Measurements from ENCODE around the gene ZNF469.

Gene ZNF469

DNA sequence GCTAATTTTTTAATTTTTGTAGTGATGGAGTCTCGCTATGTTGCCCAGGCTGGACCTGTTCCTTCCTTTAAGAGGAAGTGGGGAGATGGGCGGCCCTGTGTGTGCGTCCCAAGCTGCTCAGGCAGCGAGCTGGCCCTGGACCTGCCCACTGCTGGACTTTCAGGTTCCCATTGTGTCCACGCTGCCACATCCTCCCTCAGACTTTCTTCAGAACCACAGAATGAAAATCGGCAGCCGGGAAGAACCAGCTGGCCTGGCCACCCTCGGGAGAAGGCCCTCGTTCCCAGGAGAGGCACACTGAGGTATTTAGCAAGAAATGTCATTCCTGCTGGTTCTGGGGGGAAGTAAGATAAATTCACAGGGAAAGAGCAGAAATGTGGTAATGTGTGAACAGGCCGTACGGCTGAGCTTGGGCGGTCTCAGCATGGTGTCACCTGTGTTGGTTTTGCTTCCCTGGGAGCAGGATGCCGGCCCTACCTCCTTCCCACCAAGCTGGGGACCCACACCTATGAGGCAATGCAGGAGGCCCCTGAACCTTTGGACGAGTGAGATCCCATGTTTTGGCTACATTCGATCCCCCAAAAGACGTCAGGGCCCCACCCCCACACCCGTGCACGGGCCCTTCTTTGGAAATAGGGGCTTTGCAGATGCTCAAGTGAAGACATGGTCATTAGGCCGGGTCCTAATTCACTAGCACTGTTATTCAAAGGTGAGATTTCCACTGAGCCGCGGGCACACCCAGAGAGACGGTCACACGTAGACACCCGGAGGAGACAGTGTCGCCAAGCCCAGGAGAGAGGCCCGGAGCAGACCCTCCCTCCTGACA lies 35.9 kb upstream of the ZNF469 start:
- no peak for DNase-seq

- DNase-seq = no peak
Observed at GRCh38 chr16:88347656-88348376, 34.9 kb upstream of the ZNF469 start.

DNA sequence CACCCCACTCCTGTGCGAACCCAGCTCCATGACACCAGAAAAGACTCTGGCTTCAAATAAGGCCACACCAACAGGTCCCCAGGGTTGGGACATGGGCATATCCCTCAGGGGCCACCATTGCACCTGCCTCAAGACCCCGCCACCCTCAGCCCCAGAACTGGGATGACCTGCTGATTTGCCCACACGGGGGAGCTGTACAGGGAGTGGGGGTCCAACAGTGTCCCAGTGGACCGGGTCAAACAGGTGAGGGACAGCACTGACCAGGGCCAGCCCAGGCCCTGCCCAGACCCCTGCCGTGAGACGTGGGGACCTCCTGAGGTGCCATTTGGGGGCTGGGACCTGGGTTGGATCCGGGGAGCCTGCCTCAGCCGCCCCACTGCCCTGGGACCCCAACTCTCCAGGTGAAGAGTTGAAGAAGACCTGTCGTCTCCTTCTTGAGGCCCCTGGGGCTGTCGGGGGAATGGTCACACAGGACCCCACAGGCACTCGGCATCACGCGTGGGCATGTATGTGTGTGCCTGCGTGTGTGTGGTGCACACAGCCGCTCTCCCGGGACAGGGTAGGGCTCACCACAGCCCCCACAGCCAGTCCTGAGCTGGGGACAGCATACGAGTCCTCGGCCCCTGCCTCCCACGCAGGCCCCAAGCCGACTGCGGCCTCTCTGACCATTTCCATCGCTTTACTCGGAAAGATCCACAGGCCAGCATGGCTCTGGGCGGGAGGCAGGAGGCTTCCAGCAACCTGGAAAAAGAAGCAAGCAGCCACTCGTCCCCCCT lies 34.2 kb upstream of the ZNF469 start:
- no peak for DNase-seq

DNA sequence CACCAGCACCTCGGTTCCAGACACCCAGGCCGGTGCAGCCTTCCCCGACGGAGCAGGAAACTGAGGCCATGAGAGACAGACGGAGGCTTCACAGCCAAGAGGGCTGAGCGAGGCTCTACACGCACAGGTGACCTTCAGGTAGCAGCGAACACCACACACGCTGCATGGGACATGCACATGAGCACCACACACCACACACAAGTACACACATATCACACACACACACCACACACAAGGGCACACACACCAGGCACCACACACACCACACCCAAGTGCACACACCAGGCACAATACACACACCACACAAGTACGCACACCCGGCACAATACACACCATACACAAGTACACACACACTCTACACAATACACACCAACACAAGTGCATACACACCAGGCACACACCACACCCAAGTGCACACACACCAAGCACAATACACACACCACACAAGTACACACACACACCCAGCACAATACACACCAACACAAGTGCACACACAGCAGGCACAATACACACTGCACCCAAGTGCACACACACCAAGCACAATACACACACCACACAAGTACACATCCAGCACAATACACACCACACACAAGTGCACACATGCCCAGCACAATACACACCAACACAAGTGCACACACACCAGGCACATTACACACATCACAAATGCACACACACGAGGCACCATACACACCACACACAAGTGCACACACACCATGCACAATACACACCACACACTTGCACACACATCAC lies 33.4 kb upstream of the ZNF469 start:
- no peak for DNase-seq

DNA sequence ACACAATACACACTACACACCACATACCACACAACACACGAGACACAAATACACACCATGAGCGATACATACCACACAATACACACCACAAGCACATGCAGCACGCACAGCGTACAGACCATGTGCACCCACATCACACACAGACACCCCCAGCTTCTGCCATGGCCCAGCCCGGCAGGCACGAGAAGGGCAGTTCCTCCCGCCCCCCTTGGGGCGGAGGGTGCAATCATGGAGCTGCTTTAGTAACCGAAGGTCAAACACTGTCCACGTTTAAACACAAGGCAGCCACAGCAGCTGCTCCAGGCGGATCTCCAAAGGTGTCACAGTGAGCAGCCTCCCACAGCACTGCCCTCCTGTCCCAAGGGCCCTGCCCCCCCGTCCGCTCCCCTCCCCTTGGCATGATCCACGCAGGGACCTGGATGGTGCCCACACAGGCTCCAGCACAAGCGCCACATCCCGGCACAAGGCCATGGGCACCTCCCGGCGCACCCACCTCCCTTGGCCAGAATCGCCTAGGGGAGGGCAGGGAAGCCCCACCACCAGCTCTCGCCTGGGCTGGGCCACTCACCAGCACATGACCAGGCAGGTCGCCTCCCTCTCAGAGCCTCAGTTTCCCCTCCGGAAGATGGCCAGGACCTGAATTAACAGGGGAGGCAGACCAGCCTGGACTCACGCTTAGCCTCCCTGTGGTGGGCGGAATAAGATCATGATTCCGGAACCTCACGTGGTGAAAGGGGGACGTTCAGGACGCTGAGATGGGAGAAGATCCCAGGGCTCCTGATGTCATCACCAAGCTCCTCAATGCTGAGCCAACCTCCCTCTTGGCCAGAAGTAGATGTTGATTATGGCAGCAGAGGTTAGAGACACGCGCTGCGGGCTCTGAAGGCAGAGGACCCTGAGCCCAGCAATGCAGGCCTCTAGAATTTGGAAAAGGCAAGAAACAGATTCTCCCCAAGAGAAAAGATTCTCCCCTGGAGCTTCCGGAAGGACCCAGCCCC lies 32.6 kb upstream of the ZNF469 start:
- no peak for DNase-seq

- no peak for DNase-seq
Observed at GRCh38 chr16:88350922-88351321, 31.8 kb upstream of the ZNF469 start.

DNA sequence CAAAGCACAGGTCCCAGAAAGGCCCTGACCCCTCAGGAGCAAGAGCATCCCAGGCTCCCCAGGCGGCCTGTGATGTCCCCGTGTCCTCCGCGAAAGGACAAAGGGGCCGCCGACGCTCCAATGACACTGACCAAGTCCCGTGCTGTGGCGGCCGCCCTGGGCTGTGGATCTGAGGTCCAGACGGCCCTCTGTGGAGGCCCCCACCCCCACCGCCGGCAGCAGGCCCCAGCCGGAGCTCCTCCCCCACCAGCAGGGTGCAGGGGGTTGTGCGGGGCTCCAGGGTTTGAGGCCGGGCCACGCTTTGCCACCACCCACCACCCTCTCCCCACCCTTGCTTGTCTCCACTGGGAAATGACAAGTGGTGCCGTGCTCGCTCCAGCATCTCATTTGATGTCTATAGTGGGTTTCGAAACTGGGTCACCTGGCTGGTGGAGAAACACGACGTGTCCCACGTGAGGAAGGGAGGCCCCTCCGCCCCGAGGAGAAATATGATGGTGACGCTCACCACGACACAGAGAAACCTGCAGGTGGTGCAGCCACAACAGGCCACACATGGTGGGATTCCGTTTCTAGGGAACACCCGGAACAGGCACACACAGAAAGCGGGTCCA lies 31.2 kb upstream of the ZNF469 start:
- no peak for DNase-seq

- DNase-seq = no peak
Observed at GRCh38 chr16:88352261-88353200, 30.2 kb upstream of the ZNF469 start.

DNA sequence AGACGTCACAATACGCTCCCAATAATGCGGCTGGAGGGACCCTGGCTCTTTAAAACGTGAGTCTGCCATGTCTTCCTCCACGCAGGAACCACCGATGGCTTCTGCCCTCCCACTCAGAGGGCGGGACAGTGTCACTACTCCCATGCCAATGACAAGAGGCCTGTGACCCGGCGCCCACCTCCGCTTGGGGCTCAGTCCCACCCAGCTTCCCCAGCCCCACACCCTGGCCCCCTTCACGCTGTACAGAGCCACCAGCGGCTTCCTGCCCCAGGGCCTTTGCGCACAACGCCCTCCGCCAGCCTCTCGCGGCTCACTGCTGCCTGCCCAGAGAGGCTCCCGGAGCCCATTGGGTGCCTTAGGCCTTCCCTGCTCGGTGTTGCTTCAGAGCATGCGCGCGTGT lies 29.5 kb upstream of the ZNF469 start:
- no peak for DNase-seq

DNA sequence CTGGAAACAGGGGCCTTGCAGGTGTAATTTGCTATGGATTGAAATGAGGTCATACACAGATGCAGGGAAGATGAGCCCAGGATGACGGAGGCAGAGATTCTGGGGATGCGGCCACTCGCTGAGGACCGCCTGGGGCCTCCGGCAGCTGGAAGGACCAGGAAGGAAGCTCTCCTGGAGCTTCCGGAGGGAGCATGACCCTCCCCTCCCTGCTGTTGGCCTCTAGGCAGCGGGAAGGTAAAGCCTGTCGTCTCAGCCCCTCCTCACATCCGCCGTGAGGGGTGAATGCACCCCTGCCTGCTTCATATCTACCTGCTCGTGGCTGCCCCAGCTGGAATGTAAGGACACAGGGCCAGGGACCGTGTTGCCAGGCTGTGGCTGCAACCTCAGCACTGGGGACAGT lies 29.1 kb upstream of the ZNF469 start:
- no peak for DNase-seq

DNA sequence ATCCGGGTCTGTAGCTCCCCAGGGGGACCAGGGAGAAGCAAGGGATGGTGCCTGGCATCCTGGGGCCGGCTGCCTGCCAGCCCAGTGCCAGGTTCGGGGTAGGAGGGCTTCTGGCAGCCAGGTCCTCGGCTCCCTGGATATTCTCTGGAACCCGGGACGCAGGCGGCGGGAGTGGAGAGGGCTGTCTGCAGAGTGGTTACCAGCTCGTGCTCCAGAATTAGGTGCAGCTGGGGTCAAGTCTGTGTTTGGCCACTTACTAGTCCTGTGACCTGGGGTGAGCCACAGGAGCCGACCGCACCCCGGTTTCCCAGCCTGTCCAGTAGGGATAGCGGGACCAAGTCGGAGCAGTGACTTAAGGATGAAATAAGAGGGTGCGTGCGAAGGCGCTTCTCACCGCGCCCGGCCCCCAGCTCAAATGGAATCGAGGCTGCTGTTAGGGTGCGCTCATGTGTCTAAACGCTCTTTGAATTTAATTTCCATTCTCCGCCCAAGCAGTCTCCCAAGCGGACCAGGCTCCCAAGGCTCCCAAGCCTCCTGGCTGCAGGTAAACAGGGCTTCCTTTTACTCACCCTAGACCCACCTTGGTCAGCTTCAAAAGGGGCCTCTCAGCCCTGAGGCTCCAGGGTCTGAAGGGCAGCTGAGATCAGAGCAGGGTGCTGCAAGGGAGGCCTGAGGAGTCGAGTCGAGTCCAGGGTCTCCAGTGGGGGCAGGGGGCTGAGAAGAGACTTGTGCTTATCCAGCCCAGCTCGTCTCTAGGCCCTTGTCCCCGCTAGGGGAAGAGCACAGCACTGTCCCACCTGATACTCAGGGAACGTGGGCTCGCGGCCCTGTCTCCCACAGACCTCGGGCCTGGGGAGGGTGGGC lies 28.3 kb upstream of the ZNF469 start:
- DNase-seq = no peak

- DNase-seq = no peak
Observed at GRCh38 chr16:88355093-88355388, 27.7 kb upstream of the ZNF469 start.

DNA sequence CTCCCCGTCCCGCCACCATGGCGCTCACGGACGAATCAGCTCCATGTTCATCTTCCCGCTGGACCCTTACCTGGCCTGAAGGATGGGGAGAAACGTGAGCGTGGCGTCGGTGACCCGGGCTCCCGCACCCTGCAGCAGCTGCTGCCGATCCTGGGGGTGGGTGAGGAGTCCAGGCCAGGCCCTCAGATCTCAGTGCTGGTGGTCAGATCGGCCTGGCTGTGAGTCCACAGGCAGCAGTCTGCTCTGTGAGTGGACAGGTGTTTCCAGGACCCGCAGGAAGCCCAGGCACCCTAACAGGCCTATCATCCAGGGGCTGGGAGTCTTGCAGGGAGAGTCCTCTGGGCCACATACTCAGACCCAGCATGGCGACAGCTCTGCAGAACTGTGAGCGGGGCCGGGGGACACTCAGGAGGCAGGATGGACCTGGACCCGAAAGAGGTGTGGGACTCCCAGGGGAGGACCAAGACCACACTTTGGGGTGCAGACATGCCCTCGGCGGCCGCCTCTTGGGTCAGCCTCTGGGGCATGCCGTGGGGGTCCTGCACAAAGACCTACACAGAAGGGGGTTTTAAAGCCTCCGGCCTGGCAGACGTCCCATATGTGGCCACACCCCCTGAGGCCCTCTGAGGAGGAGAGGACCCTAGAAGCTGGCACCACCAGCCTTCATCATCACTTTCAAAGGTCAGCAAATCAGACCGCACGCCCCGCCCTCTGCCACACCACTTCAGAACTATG lies 27.2 kb upstream of the ZNF469 start:
- no peak for DNase-seq

GRCh38 chr16:88356124-88356726 lies 26.5 kb upstream of the ZNF469 start:
- DNase-seq = no peak

DNA sequence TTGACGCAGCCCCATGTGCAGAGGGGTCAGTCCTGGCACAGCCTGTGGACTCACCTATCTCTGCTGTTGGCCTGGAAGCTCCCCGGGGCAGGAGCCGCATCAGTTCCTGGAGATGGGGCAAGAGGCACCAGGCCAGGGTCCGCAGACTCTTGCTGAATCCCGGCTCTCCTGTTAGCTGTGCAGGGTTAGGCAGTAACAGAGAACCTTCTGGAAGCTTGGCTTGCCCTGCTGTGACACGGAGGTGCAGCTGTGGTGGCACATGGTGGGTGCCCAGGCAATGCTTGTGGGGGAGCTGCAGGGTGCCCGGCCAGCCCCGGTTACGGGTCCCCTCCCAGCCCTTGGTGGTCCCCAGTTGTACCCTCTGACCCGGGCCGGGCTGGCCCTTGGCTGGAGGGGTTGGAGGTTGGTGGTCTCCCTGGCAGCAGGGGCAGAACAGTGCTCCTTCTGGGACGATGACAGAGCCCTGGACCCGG lies 26.0 kb upstream of the ZNF469 start:
- no peak for DNase-seq

GRCh38 chr16:88357317-88358022 lies 25.3 kb upstream of the ZNF469 start:
- no peak for DNase-seq

DNA sequence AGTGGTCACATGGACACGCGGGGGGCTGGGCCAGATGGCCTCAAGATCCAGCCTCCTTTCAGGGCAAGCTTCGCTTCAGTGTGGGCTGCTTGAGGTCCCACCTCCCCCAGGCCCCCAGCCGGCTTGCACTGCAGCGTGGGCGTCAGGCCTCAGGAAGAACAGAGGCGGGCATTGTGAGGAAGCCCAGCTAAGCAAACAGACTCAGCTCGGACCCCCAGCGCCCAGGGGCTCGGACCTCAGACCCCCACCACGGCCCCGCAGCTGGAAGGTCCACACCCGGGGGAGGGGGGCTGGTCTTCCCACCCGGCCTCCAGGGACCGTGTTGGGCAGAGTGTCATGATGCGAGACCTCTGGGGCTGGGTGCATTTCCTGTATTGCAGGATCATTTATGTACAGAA lies 24.7 kb upstream of the ZNF469 start:
- no peak for DNase-seq
